HG02571 (cell line): ENCODE measurements around the gene MAP1B.
"Not testable (repeated sequence)": the region's sequence is repeated elsewhere in the genome, so short reads cannot be mapped to it uniquely, and the experiment has no call there.

Experiments
- ATAC-seq: cut with Tn5 transposase; IDR thresholded peaks from one replicate; pipeline ENCODE4 v1.9.1; 2021; ENCODE audit warnings: mild to moderate bottlenecking, moderate library complexity; ENCODE audit not compliant: unreplicated experiment

MAP1B gene

GRCh38 chr5:72160329-72160728 is 53.1 kb downstream of the MAP1B start:
- no peak for ATAC-seq

GRCh38 chr5:72160959-72161358 is 53.7 kb downstream of the MAP1B start:
- no peak for ATAC-seq

- no peak for ATAC-seq
Measured at GRCh38 chr5:72161951-72162350, 54.7 kb downstream of the MAP1B start.

GRCh38 chr5:72163349-72163983 is 56.2 kb downstream of the MAP1B start:
- no peak for ATAC-seq

GRCh38 chr5:72166070-72166979 is 59.0 kb downstream of the MAP1B start:
- no peak for ATAC-seq

- ATAC-seq = no peak
Measured at GRCh38 chr5:72167257-72167656, 60.0 kb downstream of the MAP1B start.

GRCh38 chr5:72167804-72168203 is 60.5 kb downstream of the MAP1B start:
- no peak for ATAC-seq

GRCh38 chr5:72170101-72170500 is 62.8 kb downstream of the MAP1B start:
- ATAC-seq = no peak

GRCh38 chr5:72171181-72171580 is 63.9 kb downstream of the MAP1B start:
- ATAC-seq = not testable (repeated sequence)

- ATAC-seq = no peak
Measured at GRCh38 chr5:72171667-72172066, 64.4 kb downstream of the MAP1B start.

GRCh38 chr5:72172786-72173185 is 65.5 kb downstream of the MAP1B start:
- ATAC-seq = no peak

- no peak for ATAC-seq
Measured at GRCh38 chr5:72177538-72177937, 70.3 kb downstream of the MAP1B start.

GRCh38 chr5:72179028-72179815 is 71.9 kb downstream of the MAP1B start:
- ATAC-seq = no peak

- no peak for ATAC-seq
Measured at GRCh38 chr5:72179816-72180440, 72.7 kb downstream of the MAP1B start.

GRCh38 chr5:72180925-72181324 is 73.7 kb downstream of the MAP1B start:
- no peak for ATAC-seq

GRCh38 chr5:72182686-72183085 is 75.4 kb downstream of the MAP1B start:
- ATAC-seq = no peak

- no peak for ATAC-seq
Measured at GRCh38 chr5:72183101-72183520, 75.8 kb downstream of the MAP1B start.

- ATAC-seq = no peak
Measured at GRCh38 chr5:72184408-72184807, 77.1 kb downstream of the MAP1B start.

- no peak for ATAC-seq
Measured at GRCh38 chr5:72185496-72186329, 78.4 kb downstream of the MAP1B start.
